Measurements from ENCODE around the gene LRRC14B.

The LRRC14B gene

DNA sequence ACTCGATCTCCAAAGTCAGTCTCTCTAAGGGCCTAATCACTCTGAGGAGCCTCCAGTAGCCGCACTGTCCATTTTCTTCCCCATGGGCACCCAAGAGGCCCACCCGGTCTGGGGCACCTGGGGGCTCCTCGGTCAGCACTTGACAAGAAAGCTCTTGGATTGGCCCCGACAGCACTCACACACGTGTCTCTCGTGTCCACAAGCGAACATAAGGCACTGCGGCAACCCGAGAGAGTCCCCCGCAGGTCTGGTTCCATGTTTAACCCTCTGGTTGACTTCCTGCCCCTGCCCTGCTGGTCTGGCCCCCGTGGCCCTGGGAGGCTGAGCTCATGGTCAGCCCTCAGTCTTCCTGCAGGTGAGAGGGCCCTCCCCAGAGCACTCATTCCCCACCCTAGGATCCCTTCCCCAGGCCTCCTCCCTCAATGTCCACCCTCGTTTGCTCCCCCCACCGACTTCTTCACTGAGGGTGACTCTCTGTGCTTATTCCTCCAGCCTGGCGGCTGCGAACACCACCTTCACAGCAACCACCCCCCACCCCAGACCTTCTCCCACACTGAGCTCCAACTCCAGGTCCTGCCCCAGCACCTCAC, 16.3 kb upstream of the LRRC14B start:
- no peak for DNase-seq (ENCODE audit: low read depth)

DNA sequence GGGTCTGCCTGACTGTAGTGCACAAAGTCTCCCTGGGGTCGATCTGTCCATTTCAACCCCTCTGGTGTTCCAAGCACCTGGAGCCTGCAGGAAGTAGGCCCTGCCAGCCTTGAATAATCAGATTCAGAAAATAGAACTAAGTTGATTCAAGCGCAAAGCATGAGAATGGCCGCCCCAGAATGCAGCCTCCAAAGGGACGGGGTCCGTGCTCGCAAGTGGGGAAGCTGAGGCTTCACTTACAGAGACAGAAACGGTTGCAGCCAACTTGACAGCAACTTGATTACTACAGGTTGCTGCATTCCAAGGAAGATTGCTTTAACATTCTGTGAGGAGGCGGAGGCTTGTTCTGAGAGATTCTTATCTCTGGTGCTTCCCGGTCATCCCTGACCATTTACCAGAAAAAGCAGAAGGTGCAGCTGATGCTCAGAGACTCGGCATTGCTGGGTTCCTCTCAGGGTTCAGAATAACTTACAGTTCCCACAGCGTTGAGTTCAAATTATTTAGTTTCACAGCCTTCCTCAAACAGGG, 14.9 kb upstream of the LRRC14B start:
- DNase-seq (ENCODE audit: low read depth) = no peak

DNA sequence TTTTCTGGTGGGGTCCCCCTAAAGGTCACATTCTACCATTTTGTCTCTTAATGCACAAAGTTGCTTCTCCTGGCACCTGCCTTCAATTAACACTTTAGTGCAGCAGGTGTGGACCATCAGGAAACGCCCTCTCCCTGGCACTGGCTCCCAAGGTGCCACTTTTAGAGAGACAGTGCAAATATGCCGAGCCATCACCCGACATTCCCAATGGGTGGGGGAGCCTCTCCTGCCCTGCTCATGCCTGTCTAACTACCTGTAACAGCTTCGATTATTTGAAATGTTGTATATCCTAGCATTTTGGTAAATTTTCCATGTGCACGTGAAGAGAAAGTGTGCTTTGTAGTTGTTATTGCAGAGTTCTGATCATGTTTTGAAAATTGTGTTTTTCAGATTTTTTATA, 13.2 kb upstream of the LRRC14B start:
- no peak for DNase-seq (ENCODE audit: low read depth)

DNA sequence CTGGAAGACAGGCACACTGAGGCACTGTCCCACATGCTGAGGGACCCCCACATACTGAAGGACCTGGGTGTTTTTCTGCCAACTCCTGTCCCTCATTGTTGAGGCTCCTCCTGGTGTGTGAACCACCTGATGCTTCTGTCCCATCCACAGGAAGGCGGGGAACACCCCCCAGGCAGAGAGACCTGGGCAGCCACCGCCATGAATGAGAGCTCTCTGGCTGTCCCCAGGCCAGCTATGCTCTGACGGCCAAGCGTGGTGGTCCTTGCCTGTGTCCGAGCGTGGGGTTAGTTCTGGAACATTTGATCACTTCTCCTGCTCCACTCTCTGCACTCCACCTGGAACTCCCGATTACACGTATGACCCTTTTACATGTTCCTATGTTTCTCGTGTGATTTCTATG, 11.9 kb upstream of the LRRC14B start:
- no peak for DNase-seq (ENCODE audit: low read depth)

DNA sequence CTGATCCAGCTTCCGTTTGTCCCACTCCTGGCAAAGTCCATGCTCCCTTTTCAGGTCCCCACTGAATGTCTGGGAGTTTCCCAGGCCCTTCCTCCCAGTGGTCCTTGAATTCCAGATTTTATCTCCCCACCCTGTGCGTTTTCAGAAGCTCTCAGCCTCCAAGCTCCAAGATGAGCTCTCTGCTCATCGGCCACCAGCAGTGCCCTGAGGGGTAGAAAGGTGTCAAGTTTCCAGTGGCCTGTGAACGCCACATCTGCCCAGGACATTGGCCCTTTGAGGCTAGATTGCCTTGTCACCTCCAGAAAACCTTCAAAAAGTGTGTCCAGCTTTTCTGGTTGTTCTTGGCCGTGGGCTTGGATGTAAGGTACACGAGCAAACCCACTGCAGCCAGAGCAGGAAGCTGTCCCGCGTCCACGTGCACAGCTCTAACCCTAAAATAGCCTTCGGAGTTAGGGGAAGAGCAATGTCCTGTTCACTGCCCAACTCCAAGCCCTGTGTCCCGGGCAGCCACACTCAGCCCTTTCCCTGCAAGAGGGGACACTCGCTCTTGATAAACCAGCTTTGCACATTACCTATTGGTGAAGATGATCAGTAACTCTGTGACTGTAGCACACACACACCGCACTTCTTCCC, 10.9 kb upstream of the LRRC14B start:
- no peak for DNase-seq (ENCODE audit: low read depth)

DNA sequence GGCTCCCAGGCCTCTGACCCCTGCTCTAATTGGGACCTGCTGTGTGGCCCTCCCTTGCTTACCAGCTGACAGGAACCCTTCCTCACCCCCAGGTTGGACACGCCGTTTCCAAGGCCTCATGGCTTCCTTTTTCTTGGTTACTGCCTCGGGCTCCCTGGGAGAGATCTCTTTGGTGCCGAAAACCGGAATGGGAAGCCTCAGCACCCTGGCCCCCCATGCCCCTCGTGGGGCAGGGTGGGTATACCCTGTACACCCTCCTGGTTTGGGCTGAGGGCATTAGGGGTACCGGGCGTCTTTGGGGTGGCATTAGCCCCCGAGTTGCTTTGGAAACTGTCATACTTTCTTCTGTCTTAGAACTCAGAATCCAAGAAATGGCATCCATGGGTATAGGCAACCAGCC, 10.1 kb upstream of the LRRC14B start:
- DNase-seq (ENCODE audit: low read depth) = no peak

DNA sequence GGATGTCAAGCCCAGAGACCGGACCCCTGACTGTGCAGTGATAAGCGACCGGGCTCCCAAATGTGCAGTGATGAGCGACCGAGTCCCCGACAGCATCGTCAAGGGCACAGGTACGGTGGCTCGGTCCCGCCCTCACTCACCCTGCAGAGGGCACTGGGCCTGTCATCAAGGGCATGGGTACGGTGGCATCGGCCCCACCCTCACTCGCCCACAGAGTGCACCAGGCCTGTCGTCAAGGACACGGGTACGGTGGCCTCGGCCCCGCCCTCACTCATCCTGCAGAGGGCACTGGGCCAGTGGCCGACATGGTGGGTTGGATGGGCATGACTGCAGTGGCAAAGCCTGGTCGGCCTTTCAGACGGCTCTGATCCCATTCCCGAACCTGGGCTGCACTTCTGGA, 9.7 kb upstream of the LRRC14B start:
- DNase-seq (ENCODE audit: low read depth) = no peak

DNA sequence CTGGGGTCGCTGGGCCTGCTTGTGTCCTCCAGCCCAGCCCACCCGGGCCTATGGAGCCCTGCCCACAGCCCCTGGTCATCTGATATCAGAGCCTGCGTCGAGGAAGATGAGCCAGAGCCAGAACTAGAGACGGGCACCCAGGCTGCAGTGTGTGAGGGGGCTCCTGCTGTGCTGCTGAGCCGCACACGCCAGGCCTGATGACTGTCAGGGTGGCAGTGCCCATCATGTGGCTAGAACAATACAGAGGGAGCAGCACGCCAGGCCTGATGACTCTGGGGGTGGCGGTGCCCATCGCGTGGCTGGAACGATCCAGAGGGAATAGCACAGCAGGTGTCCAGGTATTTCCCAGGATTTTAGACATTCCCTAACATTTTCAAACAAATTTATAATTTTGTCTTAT, 9.2 kb upstream of the LRRC14B start:
- DNase-seq (ENCODE audit: low read depth) = no peak

DNA sequence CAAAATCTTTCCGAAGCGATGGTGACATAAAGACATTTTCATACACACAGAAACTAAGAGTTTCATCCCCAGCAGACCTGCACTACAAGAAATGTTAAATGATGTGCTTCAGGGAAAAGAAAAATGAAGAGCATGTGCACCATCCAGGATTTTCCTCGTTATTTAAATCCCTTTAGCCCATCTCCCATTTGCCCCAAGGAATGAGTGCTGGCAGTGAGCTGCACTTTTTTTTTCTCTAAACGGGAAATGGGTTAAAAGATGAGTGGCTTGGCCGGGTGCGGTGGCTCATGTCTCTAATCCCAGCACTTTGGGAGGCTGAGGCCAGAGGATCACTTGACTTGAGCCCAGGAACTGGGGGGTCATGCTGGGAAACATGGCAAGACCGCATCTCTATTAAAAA, 6.8 kb upstream of the LRRC14B start:
- no peak for DNase-seq (ENCODE audit: low read depth)

DNA sequence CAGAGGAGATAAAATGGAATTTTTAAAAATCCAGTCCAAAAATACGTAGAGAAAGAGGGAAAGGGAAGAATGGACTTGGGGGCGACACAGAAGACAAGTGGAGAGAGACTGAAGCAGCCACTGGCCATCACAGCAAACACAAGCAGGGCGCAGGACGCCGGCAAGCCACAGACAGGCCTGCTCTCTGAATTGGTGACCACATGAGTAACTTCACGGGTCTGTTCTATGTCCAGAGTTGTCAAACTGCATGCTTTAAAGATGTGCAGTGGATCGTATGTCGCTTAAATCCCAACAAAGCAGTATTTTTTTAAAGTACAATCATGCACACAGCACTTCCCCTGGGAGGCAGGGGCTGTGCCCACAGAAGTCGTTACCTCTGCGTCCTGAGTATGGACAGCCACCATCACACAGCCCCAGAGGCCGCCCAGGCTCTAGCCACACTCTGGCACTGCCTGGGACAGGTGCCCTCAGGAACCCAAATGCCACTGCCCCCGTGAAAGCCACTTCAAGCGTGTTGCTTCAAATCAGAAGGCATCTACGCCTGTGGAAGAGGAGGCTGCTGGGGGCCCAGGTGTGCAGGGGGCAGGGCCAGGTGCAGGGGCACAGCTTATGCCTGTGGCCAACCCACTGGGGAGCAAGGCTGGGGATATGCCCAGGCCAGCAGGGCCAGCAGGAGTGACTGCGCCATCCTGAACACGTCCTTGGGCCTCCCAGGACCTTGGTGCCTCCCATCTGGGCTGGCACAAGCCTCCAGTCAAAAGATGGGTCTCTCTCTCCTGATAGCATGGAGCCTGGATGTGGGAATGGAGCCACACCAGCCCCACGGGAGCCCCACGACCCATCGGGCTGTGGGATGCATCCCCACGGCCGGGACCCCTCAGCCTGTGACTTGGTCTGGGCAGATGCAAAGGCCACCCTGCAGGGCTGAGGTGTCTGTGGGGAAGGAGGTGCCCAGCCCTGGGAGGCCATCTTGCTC, 5.9 kb upstream of the LRRC14B start:
- DNase-seq (ENCODE audit: low read depth) = no peak

DNA sequence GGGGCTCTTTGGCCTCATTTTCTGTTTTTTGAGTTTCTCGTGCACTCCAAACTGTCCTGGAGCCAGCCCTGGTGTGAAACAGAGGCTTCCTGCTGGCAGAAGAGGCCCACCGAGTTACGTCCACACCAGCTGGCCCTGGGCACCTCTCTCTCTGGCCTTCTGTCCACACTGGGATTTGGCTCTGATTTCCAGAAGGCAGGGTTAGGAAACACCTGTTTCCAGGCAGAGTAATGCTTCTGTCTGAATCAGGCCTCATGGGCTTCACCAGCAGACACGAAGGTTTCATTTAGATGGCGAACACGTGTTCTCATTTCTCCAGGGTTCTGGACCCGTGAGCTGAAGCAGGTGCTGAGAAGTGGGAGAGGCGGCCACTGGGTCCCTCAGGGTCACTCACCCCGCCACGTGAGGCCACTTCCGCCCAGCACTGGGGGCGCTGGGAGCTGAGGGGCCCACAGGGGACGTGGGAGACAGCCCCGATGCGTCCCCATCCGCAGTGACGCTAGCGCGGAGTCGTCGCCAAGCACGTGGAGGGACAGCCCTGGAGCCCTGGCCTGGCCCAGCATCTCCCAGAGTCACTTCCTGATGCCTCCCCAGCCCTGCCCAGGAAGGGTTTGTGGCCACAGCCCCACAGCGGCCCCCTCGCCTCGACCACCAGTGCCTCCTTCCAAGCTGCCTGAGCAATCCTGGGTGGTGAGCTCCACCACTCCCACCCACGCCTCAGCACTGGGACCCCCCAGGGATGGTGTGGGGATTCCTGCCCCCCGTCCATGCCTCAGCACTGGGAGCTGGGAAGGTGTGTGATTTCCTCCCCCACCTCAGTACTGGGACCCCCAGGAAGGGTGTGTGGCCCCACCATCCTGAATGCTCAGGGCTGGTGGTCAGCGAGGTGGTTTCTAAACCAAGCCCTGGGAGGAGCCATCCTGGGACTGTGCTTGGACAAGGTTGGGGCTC, 4.9 kb upstream of the LRRC14B start:
- no peak for DNase-seq (ENCODE audit: low read depth)

DNA sequence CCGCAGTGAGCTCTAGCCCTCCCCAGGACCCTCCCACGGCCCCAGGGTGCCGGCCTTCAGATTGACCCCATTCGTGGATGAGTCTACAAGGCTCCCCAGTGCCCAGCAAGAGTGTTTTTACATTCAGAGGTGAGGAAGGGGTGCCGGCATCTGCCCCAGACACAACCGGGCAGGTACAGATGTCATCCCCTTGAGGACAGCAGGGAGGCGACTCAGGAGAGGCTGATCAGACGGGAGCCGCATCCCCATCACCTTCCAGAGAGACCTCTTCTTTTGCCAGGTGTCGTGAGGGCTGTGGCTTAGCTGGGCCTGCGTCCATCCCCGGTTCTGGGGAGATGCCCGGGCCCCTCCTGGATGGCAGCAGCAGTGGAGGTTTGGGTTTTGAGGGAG, 4.3 kb upstream of the LRRC14B start:
- DNase-seq (ENCODE audit: low read depth) = no peak

DNA sequence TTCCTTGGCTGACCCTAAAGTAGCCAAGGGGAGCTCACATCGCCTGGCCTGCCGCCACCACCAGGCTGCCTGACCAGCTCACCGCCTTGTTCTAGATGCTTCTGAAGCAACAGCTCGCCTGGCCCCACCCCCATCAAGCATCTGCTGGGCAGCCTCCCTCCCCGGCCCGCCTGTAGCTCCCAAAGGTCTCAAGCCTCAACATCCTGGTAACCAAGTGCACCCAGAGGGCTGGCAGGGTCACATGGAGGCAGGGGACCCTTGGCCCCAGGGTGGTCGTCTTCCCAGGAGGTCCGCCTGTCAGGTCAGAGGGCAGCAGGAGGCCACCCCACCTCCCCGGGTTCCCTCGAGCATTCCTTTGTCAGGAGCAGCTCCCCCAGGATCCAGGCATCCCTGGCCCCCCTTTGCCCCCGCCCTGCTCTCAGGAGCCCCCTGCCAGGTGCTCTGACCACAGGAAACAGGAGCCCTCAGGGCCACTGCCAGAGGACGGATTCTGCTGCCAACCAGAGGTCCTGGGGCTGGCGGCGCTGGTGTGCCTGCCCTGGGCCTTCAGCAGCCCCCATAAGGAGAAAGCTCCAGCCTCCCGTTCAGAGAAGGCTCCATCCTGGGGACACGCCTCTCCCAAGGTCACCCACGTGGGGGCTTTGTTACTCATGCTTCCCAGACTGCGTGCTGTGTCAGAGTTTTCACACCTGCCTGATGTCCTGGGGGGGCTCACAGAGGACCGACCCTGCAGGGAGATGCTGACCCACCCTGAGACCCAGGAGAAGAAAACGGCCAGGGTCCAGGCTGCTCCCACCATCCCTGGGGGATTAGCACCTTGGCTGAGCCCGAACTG, 3.5 kb upstream of the LRRC14B start:
- DNase-seq (ENCODE audit: low read depth) = no peak

DNA sequence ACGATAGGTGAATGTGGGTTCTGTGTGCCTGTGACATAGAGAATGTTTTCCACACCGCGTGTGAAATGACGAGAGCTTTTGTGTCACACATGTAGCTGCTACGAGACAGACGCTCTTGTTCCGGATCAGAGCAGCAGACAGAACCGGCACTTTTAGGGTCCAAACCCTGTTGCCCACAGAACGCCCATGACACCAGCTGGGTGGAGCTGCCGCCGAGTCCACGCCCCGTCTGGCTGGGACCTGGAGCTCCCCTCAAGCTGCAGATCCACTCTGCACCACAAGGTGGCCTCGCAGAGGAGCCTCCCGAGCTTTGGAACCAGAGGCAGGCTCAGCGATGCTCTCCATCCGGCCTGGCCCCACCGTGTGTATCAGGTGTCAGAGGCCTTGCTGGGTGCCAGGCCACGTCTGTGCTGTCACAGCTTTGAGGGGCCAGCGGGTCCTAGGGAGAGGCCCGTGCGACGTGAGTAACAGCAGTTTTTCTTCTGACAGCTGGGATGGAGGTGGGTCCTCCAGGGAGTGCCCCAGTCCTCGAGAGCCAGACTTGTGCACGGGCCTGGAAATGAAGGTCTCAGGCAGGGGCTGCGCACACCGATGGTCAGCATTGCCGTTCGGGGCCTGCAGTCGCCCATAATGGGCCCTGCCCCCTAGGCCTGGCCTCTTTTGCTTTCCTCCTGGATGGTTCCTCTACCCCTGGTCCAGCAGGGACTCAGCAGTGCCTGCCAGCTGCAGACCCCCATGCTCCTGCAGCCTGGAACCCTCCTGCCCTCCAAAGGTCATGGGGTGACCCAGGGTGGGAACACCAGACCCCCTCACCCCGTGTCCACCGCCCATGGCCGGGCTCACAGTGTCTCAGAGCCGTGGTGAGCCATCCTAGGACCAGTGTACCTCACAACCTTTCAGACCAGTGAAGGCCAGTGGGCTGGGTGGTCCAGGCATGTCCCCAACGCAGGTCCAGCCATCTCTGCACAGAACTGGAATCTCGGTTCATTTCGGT, 2.5 kb upstream of the LRRC14B start:
- DNase-seq (ENCODE audit: low read depth) = peak; percentile 60

DNA sequence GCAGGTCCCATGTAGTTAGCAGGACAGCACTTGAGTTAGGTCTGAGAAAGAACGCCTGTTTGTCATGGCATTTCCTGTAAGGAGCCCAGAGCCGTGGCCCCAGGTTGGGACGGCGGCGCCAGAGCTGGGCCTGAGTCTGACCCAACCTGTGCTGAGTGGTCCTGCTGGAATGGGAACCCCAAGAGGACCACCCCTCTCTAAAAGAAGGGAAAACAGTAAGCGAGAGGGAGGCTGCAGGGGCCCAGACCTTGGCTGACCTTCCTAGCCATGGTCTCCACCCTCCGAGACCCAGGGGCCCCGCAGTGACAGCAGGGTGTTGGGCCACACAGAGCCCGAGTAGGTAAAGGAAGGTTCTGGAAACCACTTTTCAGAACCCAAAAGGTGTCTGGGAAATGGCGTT, 1.8 kb upstream of the LRRC14B start:
- DNase-seq (ENCODE audit: low read depth) = no peak

DNA sequence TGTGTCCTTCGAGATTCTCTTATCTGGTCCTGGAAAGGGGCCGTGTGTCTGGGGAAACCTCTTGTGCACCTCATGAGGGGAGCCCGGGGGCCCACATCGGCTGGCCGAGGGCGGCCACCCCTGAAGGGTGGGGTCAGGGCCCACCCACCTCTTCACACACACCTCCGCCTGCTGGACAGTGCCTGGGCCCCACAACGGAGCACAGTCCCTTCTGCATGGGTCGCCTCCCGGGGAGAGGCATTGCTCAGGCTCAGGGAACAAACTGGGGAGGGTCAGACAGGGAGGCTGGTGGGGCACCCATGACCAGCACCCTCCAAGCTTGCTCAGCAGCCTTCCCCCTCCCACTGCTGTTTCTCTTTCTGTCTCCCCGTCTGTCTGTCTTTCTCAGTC, 1.3 kb upstream of the LRRC14B start:
- no peak for DNase-seq (ENCODE audit: low read depth)

DNA sequence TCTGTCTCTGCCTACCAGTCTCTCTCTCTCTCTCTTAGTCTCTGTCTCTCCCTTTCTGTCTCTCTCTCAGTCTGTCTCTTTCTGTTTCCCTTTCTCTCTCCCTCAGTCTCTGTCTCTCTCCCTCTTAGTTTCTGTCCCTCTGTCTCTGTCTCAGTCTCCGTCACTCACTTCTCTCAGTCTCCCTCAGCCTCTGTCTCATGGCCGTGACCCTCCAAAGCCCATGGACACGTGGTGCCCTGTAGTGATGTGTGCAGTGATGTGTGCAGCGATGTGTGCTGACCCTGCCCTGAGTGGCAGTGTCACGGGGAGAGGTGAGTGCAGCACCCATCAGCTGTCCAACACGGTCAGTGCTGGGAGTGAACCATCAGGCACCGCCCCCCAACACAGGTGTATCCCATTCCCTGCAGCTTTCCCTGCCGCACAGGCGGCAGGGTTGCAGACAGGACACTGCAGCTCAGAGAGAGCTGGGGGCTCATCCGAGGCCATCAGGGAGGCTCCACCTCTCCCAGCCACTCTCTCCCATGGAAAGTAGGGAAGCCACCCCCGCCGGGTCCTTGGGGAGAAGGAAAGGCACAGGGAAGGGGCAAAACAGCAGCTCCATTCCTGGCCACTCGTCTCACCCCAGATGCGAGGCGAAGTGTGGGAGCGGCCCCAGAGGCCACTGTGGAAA, 794 bp upstream of the LRRC14B start:
- DNase-seq (ENCODE audit: low read depth) = no peak

DNA sequence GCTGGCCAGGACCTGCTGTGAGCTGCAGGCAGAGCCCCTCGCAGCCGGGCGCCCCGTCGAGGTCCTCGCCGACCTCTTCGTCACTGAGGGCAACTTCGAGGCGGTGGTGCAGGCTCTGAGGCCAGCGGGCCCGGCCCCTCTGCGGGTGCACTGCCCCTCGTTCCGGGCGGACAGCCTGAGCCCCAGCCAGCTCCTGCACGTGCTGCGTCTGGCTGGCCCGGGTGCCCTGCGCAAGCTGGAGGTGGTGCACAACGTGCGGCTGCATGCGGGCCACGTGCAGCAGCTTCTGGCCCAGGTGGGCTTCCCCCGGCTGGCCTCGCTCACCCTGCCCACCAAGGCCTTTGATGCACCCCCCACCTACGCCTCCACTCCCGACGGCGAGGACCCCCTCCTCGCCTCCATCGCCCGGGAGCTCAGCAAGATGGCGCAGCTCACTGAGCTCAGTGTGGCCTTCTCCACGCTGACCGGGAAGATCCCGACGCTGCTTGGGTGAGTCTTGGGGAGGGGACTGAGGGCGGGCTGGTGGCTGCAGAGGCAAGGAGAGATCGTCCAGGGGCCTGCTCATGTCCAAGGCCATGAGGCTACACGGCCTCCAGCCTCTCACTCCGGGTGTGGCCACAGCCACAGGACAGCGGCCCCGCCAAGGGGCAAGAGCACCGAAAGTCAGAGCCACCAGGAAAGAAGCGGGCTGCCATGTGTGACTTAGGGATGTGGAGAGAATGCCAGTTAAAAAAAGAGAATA, 825 bp downstream of the LRRC14B start:
- DNase-seq (ENCODE audit: low read depth) = no peak

DNA sequence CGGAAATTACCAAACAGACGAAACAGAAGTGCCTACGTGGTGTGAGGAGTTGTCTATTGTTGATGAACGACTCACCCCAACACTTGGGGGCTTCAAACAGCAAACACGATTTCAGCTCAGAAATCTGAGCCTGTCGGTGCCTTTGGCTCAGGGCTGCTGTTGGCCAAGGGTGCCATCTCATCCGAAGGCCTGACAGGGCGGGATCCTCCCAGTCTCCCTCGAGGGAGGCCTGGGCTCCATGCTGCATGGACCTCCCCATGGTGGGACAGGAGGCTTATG, 1.3 kb downstream of the LRRC14B start:
- DNase-seq (ENCODE audit: low read depth) = no peak

All from stimulated activated CD8-positive, alpha-beta memory T cell treated with anti-CD3 and anti-CD28 coated beads, Interleukin-15, amount 100 ng/mL, for 24 hours (primary cell).